ENCODE data around the gene SATB2. TPM values are rescaled to one million over a fixed set of nuclear protein-coding genes. Genes with fewer than 3 reads are reported as not detected.

Gene SATB2
- total RNA-seq, 1 donor, result 53.2 TPM

- no peak overlapping the region for H3K27ac ChIP-seq (ENCODE audit: low read depth, low read length)
- no peaks in the 10 kb centered on the region for H4K20me1 ChIP-seq (ENCODE audit: insufficient read depth, low read length)
- no peaks in the 10 kb centered on the region for H3K9me3 ChIP-seq (ENCODE audit: low read depth, low read length)
- H3K36me3 ChIP-seq (ENCODE audit: insufficient read depth, low read length), result no peaks in the 10 kb centered on the region
- H3K79me2 ChIP-seq (ENCODE audit: insufficient read depth, low read length), result peaks cover 26% of the 10 kb centered on the region
- no peak overlapping the region for H3K4me3 ChIP-seq (ENCODE audit: insufficient read depth, low read length)
- no peak overlapping the region for H2AFZ ChIP-seq (ENCODE audit: low read length)
- DNase-seq (ENCODE audit: insufficient read length, low spot score, missing footprints), result peak; percentile 81
- H3K4me2 ChIP-seq (ENCODE audit: insufficient read depth, low read length), result no peak overlapping the region
- H3K27me3 ChIP-seq (ENCODE audit: insufficient read depth, low read length), result peaks cover 62% of the 10 kb centered on the region
- peaks cover 10% of the 10 kb centered on the region for H3K4me1 ChIP-seq (ENCODE audit: insufficient read depth, low read length)
- TF ChIP-seq, protein P1, sequence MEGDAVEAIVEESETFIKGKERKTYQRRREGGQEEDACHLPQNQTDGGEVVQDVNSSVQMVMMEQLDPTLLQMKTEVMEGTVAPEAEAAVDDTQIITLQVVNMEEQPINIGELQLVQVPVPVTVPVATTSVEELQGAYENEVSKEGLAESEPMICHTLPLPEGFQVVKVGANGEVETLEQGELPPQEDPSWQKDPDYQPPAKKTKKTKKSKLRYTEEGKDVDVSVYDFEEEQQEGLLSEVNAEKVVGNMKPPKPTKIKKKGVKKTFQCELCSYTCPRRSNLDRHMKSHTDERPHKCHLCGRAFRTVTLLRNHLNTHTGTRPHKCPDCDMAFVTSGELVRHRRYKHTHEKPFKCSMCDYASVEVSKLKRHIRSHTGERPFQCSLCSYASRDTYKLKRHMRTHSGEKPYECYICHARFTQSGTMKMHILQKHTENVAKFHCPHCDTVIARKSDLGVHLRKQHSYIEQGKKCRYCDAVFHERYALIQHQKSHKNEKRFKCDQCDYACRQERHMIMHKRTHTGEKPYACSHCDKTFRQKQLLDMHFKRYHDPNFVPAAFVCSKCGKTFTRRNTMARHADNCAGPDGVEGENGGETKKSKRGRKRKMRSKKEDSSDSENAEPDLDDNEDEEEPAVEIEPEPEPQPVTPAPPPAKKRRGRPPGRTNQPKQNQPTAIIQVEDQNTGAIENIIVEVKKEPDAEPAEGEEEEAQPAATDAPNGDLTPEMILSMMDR (IDR thresholded peaks at IDR 0.05; ENCODE audit: extremely low read depth, low read depth, low read length), result no peak
These were observed 8.4 kb upstream of the SATB2 start for GRCh38 chr2:199465988-199466691.

DNA sequence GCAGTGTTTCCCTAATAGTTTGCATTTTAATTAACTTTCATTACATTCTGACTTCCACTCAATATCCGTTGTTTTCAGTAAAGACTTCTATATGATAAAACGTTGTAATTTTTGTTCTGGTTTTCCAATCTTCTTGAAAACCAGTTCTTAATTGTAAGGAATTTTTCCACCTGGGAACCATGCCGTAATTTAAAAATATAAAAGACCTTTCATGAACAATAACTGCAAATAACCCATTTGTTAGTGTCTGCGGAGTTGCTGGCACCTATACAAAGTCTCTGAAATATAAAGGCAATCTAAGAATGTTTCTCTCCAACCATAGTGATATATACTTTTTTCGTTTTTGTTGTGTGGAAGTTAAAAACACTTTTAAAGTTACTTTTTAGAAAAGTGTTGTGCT lies 7.7 kb upstream of the SATB2 start:
- DNase-seq (ENCODE audit: insufficient read length, low spot score, missing footprints), result peak; percentile 49
- Histone ChIP-seq H3K4me1 (ENCODE audit: insufficient read depth, low read length) (peaks cover 5% of the 10 kb centered on the region), H3K36me3 (ENCODE audit: insufficient read depth, low read length) (no peaks in the 10 kb centered on the region), H2AFZ (ENCODE audit: low read length) (no peak overlapping the region), H3K4me3 (ENCODE audit: insufficient read depth, low read length) (no peak overlapping the region), H3K27me3 (ENCODE audit: insufficient read depth, low read length) (peaks cover 56% of the 10 kb centered on the region), H4K20me1 (ENCODE audit: insufficient read depth, low read length) (no peaks in the 10 kb centered on the region), H3K79me2 (ENCODE audit: insufficient read depth, low read length) (peaks cover 33% of the 10 kb centered on the region), H3K9me3 (ENCODE audit: low read depth, low read length) (no peaks in the 10 kb centered on the region), H3K27ac (ENCODE audit: low read depth, low read length) (no peak overlapping the region), H3K4me2 (ENCODE audit: insufficient read depth, low read length) (no peak overlapping the region)
- TF ChIP-seq, protein P1 (IDR thresholded peaks at IDR 0.05; ENCODE audit: extremely low read depth, low read depth, low read length), result no peak

DNA sequence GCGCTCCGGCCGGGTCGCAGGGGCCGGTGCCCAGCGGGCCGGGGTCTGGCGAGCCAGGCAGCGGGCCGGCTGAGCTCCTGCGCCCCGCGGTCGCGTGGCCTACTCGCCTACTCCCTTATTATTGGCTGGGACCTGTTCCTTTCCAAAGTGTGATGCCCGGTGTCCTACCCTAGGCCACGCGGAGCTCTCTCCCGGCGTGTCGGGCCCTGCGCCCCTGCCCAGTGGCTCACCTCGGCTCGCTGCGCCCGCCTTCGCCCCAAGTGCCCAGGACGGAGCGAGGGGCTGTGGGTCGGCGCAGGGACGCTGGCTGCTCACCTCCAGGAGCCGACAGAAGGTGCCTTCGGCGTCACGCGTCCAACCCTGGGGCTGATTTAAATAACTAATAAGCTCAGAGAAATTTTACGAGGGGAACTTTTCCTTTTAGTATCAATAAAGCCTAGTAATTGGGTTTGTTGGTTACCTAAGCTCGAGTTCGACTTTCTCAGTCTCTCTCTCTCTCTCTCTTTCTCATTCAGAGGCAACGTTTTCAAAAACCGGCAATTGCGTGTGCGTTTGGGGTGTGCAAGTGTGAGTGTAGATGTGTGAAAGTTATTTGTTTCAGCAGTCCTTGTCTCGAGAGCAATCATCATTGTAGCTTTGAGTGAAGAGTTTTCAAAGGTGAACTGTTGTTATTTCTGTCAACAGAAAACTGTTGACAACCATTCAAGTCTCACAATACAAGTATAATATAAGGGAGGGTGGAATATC lies 7.0 kb upstream of the SATB2 start:
- no peak overlapping the region for H3K27ac ChIP-seq (ENCODE audit: low read depth, low read length)
- no peaks in the 10 kb centered on the region for H4K20me1 ChIP-seq (ENCODE audit: insufficient read depth, low read length)
- peak overlapping the region; percentile 97 for H3K4me2 ChIP-seq (ENCODE audit: insufficient read depth, low read length)
- DNase-seq (ENCODE audit: insufficient read length, low spot score, missing footprints), result peak; percentile 79
- peaks cover 5% of the 10 kb centered on the region for H3K4me1 ChIP-seq (ENCODE audit: insufficient read depth, low read length)
- TF ChIP-seq, protein P1 (IDR thresholded peaks at IDR 0.05; ENCODE audit: extremely low read depth, low read depth, low read length), result no peak
- no peaks in the 10 kb centered on the region for H3K36me3 ChIP-seq (ENCODE audit: insufficient read depth, low read length)
- peak overlapping the region; percentile 96 for H2AFZ ChIP-seq (ENCODE audit: low read length)
- peaks cover 49% of the 10 kb centered on the region for H3K27me3 ChIP-seq (ENCODE audit: insufficient read depth, low read length)
- H3K79me2 ChIP-seq (ENCODE audit: insufficient read depth, low read length), result peaks cover 40% of the 10 kb centered on the region
- peak overlapping the region; percentile 87 for H3K4me3 ChIP-seq (ENCODE audit: insufficient read depth, low read length)
- no peaks in the 10 kb centered on the region for H3K9me3 ChIP-seq (ENCODE audit: low read depth, low read length)

Data from osteoblast (primary cell).